Naive B cell (primary cell): ENCODE results near the gene SCAMP4. TPM values are rescaled to one million over a fixed set of nuclear protein-coding genes. Genes with fewer than 3 reads are reported as not detected.
A peak's percentile ranks its signal among the peaks of the same experiment; 100 is the strongest.

ENCODE experiments used
- ATAC-seq, 2 donors: fragments of 150-1000 bp; cut with Tn5 transposase; 2 replicates each; pipeline ENCODE4 v1.10.0; 2021; ENCODE audit warnings: low read depth in 2 of 2, mild to moderate bottlenecking in 2 of 2, moderate library complexity in 2 of 2
- DNase-seq: peaks from one replicate; pipeline ENCODE4 v3.0.0; 2022
- H3K27ac Mint-ChIP-seq, 6 donors: one replicate each; pipeline ENCODE4 v1.8.0; 2020 to 2022; ENCODE audit warnings: mild to moderate bottlenecking in 6 of 6, mixed read lengths in 6 of 6, moderate library complexity in 5 of 6, inconsistent platforms in 2 of 6
- H3K27me3 Mint-ChIP-seq, 3 donors: one replicate each; pipeline ENCODE4 v1.8.0; 2021 to 2022; ENCODE audit warnings: mixed read lengths in 3 of 3, mild to moderate bottlenecking in 1 of 3
- H3K36me3 Mint-ChIP-seq, 2 donors: one replicate each; pipeline ENCODE4 v1.8.0; 2020 to 2022; ENCODE audit warnings: mixed read lengths in 2 of 2, inconsistent platforms in 1 of 2, mild to moderate bottlenecking in 1 of 2
- H3K4me1 Mint-ChIP-seq, 3 donors: one replicate each; pipeline ENCODE4 v1.8.0; 2020 to 2022; ENCODE audit warnings: mixed read lengths in 3 of 3, inconsistent platforms in 1 of 3, mild to moderate bottlenecking in 1 of 3, moderate library complexity in 1 of 3
- H3K4me3 Mint-ChIP-seq, 8 donors: one replicate each; pipeline ENCODE4 v1.8.0; 2020 to 2022; ENCODE audit warnings: mild to moderate bottlenecking in 8 of 8, mixed read lengths in 8 of 8, moderate library complexity in 8 of 8, inconsistent platforms in 2 of 8
- H3K9me3 Mint-ChIP-seq, 7 donors: one replicate each; pipeline ENCODE4 v1.8.0; 2020 to 2022; ENCODE audit warnings: mixed read lengths in 7 of 7, mild to moderate bottlenecking in 5 of 7, inconsistent platforms in 2 of 7, moderate library complexity in 1 of 7
- polyA plus RNA-seq, 6 donors: library from polyadenylated mRNA; unstranded; fragments of 300-500 nt; fragmentation: Illumina TruSeq; gene quantifications; one replicate each; pipeline ENCODE4 v1.2.3, GENCODE V29; 2021; ENCODE audit warnings: low read depth in 6 of 6

The SCAMP4 gene
- polyA plus RNA-seq, 6 donors from 2014 or later, result 18.9 to 35.1 (median 25.6) TPM

GRCh38 chr19:1918975-1919374 lies 13.8 kb downstream of the SCAMP4 start:
- peaks cover 5 to 7% (median 5%) of the 10 kb centered on the region in 3 donors for H3K4me1 Mint-ChIP-seq
- no peaks in the 10 kb centered on the region for H3K36me3 Mint-ChIP-seq
- no peak for DNase-seq
- H3K9me3 Mint-ChIP-seq, result no peaks in the 10 kb centered on the region
- H3K27ac Mint-ChIP-seq, result no peak overlapping the region
- ATAC-seq, result no peak
- no peaks in the 10 kb centered on the region for H3K27me3 Mint-ChIP-seq
- H3K4me3 Mint-ChIP-seq, result no peak overlapping the region

DNA sequence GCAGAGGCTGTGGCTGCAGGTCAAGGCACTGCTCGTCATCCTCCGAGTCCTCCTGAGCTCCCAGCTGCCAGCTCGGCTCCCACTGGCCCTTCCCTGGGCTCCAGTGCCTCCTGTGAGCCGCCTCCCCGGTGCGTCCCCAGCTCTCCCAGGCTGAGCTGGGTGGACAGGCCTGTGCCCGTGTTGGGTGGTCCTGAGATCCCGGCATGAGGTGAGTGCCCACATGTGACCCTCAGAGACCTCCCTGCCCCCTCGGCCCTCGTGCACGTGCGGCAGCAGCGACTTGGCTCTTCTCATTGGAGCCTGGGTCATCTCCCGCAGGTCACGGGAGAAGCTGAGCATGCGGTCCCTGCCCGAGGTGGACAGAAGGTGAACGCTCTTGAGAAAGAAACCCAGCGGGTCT lies 15.4 kb downstream of the SCAMP4 start:
- no peak for DNase-seq
- no peak overlapping the region for H3K4me3 Mint-ChIP-seq
- peaks cover 1 to 7% (median 5%) of the 10 kb centered on the region in 3 donors for H3K4me1 Mint-ChIP-seq
- H3K27ac Mint-ChIP-seq, result no peak overlapping the region
- H3K36me3 Mint-ChIP-seq, result no peaks in the 10 kb centered on the region
- no peaks in the 10 kb centered on the region for H3K9me3 Mint-ChIP-seq
- no peaks in the 10 kb centered on the region for H3K27me3 Mint-ChIP-seq
- no peak for ATAC-seq

GRCh38 chr19:1921326-1921725 lies 16.1 kb downstream of the SCAMP4 start:
- ATAC-seq (no peak), DNase-seq (no peak)
- Mint-ChIP-seq H3K27ac (no peak overlapping the region), H3K27me3 (no peaks in the 10 kb centered on the region), H3K9me3 (no peaks in the 10 kb centered on the region), H3K36me3 (no peaks in the 10 kb centered on the region), H3K4me3 (no peak overlapping the region), H3K4me1 (peaks cover 0 to 7% (median 5%) of the 10 kb centered on the region in 3 donors)

DNA sequence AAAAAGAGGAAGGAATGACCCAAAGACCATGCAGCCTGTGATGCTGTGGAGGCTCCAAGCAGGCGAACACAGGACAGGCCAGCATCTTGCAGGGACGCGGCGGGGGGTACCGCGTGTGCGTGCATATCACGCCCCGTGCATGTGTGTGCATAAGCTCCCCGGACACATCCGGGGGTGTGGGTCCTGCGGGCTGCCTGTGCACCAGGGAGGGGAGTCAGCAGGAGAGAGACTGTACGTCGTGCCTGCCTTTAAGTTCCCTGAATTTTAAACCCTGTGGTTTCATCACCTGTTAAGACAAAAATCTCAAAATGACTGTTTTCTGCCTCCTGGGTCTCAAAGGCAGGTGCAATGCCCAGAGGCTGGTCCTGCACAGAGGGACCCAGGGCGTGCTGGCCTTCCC lies 16.6 kb downstream of the SCAMP4 start:
- no peaks in the 10 kb centered on the region for H3K9me3 Mint-ChIP-seq
- DNase-seq (no peak), ATAC-seq (no peak)
- H3K27ac Mint-ChIP-seq, result no peak overlapping the region
- no peaks in the 10 kb centered on the region for H3K27me3 Mint-ChIP-seq
- H3K4me3 Mint-ChIP-seq, result no peak overlapping the region
- H3K4me1 Mint-ChIP-seq, result peaks cover 0 to 7% (median 5%) of the 10 kb centered on the region in 3 donors
- H3K36me3 Mint-ChIP-seq, result no peaks in the 10 kb centered on the region

GRCh38 chr19:1922803-1923202 lies 17.6 kb downstream of the SCAMP4 start:
- ATAC-seq (no peak), DNase-seq (no peak)
- H3K27ac Mint-ChIP-seq, result no peak overlapping the region
- H3K27me3 Mint-ChIP-seq, result no peaks in the 10 kb centered on the region
- H3K36me3 Mint-ChIP-seq, result no peaks in the 10 kb centered on the region
- H3K4me3 Mint-ChIP-seq, result no peak overlapping the region
- no peaks in the 10 kb centered on the region for H3K9me3 Mint-ChIP-seq
- H3K4me1 Mint-ChIP-seq, result peaks cover 0 to 8% (median 3%) of the 10 kb centered on the region in 3 donors

GRCh38 chr19:1923319-1923718 lies 18.1 kb downstream of the SCAMP4 start:
- Mint-ChIP-seq H3K27ac (peak overlapping the region in 2 of 6 donors; percentile 26 to 70), H3K9me3 (no peaks in the 10 kb centered on the region)

GRCh38 chr19:1924320-1924961 lies 19.2 kb downstream of the SCAMP4 start:
- ATAC-seq (no peak), DNase-seq (no peak)
- peaks cover 0 to 12% (median 4%) of the 10 kb centered on the region in 3 donors for H3K4me1 Mint-ChIP-seq
- no peak overlapping the region for H3K27ac Mint-ChIP-seq
- H3K36me3 Mint-ChIP-seq, result no peaks in the 10 kb centered on the region
- no peak overlapping the region for H3K4me3 Mint-ChIP-seq
- H3K27me3 Mint-ChIP-seq, result no peaks in the 10 kb centered on the region
- no peaks in the 10 kb centered on the region for H3K9me3 Mint-ChIP-seq

More at GRCh38 chr19:1923319-1923718, 18.1 kb downstream of the SCAMP4 start:
- H3K27me3 Mint-ChIP-seq, result no peaks in the 10 kb centered on the region
- no peaks in the 10 kb centered on the region for H3K36me3 Mint-ChIP-seq
- ATAC-seq, result peak; percentile 70 to 88
- H3K4me1 Mint-ChIP-seq, result peaks cover 0 to 4% (median 2%) of the 10 kb centered on the region in 3 donors
- no peak overlapping the region for H3K4me3 Mint-ChIP-seq
- no peak for DNase-seq

DNA sequence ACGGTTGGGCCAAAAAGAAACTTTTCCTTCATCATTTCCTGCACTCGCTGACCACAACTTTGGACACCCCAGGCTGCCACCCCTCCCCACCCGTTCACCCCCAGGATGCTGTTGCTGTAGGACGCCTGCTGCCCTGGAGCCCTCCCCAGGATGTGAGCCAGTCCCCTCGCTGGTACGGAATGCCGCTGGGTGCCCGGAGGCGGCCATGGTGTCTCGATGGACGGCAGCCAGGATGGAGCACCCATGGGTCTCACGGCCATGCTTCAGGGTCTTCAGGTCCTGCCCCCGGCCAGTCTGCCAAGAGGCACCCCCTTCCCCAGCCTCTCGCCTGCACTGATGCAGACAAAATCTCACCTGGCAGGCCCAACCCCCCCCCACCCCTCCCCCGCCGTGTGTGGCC lies 20.3 kb downstream of the SCAMP4 start:
- Mint-ChIP-seq H3K27ac (no peak overlapping the region), H3K36me3 (no peaks in the 10 kb centered on the region), H3K4me1 (peaks cover 8 to 22% (median 14%) of the 10 kb centered on the region in 3 donors), H3K4me3 (peak overlapping the region in 1 of 8 donors; percentile 55), H3K9me3 (no peaks in the 10 kb centered on the region), H3K27me3 (no peaks in the 10 kb centered on the region)
- DNase-seq (no peak), ATAC-seq (no peak)

- Mint-ChIP-seq H3K36me3 (no peaks in the 10 kb centered on the region), H3K27me3 (no peaks in the 10 kb centered on the region), H3K4me1 (peaks cover 32 to 51% (median 34%) of the 10 kb centered on the region in 3 donors), H3K4me3 (peak overlapping the region; percentile 71 to 95 (median 86)), H3K9me3 (peaks cover 0 to 3% (median 0%) of the 10 kb centered on the region in 7 donors), H3K27ac (peak overlapping the region; percentile 14 to 97 (median 84))
- peak; percentile 85 for DNase-seq
- peak; percentile 76 to 80 for ATAC-seq
Observed at GRCh38 chr19:1929021-1929742, 24.0 kb downstream of the SCAMP4 start.

- ATAC-seq (no peak), DNase-seq (no peak)
- peak overlapping the region in 4 of 6 donors; percentile 76 to 99 (median 96) for H3K27ac Mint-ChIP-seq
- peaks cover 50 to 71% (median 51%) of the 10 kb centered on the region in 3 donors for H3K4me1 Mint-ChIP-seq
- peak overlapping the region in 3 of 8 donors; percentile 35 to 49 (median 37) for H3K4me3 Mint-ChIP-seq
- no peaks in the 10 kb centered on the region for H3K27me3 Mint-ChIP-seq
- no peaks in the 10 kb centered on the region for H3K36me3 Mint-ChIP-seq
- H3K9me3 Mint-ChIP-seq, result peaks cover 0 to 4% (median 0%) of the 10 kb centered on the region in 7 donors
Observed at GRCh38 chr19:1931445-1931844, 26.2 kb downstream of the SCAMP4 start.

DNA sequence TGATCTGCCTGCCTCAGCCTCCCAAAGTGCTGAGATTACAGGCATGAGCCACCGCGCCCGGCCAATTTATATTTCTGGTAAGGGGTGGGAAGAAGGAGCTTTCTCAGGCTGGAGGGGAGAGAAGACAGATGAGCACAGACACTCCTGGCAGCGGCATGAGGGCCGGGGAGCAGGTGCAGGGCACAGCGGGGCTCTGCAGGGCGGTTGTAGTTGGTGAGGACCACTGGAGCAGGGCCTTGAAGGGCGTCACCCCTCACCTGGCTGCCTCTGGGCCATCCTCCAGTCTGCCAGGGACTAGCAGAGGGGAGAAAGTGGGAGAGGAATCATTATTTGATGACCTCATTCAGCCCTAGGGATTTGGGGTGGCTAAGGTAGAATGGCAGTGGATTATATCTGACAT lies 27.2 kb downstream of the SCAMP4 start:
- Mint-ChIP-seq H3K27ac (peak overlapping the region; percentile 97 to 99 (median 99)), H3K27me3 (no peaks in the 10 kb centered on the region), H3K36me3 (no peaks in the 10 kb centered on the region), H3K4me1 (peaks cover 55 to 75% (median 56%) of the 10 kb centered on the region in 3 donors), H3K4me3 (peak overlapping the region in 7 of 8 donors; percentile 17 to 92 (median 60)), H3K9me3 (peaks cover 0 to 4% (median 0%) of the 10 kb centered on the region in 7 donors)
- DNase-seq, result no peak
- ATAC-seq, result no peak

DNA sequence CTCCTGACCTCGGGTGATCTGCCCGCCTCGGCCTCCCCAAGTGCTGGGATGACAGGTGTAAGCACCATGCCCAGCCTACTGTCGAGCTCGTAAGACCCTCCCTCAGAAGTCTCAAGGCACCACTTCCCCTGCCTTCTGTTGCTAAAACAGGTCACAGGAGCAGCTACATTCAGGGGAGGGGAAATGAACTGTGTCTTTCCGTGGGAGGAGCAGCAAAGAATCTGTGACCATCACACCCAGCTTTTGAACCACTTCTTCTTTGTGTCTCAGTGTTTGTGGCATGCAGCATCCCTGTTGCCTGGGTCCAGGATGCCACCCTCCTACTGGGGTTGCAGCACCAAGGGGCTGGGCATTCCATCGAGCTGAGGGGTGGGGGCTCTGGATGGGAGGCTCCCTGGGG lies 28.0 kb downstream of the SCAMP4 start:
- H3K9me3 Mint-ChIP-seq, result peaks cover 0 to 4% (median 0%) of the 10 kb centered on the region in 7 donors
- peak overlapping the region; percentile 62 to 92 (median 78) for H3K4me3 Mint-ChIP-seq
- H3K4me1 Mint-ChIP-seq, result peaks cover 51 to 77% (median 56%) of the 10 kb centered on the region in 3 donors
- no peaks in the 10 kb centered on the region for H3K36me3 Mint-ChIP-seq
- H3K27me3 Mint-ChIP-seq, result no peaks in the 10 kb centered on the region
- peak; percentile 69 to 77 for ATAC-seq
- peak; percentile 77 for DNase-seq
- peak overlapping the region; percentile 97 to 99 (median 99) for H3K27ac Mint-ChIP-seq

- no peak for ATAC-seq
- no peak for DNase-seq
- H3K27me3 Mint-ChIP-seq, result no peaks in the 10 kb centered on the region
- peaks cover 51 to 72% (median 56%) of the 10 kb centered on the region in 3 donors for H3K4me1 Mint-ChIP-seq
- H3K9me3 Mint-ChIP-seq, result peaks cover 0 to 4% (median 0%) of the 10 kb centered on the region in 7 donors
- peak overlapping the region in 4 of 6 donors; percentile 79 to 99 (median 99) for H3K27ac Mint-ChIP-seq
- no peaks in the 10 kb centered on the region for H3K36me3 Mint-ChIP-seq
- H3K4me3 Mint-ChIP-seq, result peak overlapping the region in 5 of 8 donors; percentile 53 to 92 (median 75)
Observed at GRCh38 chr19:1933942-1934341, 28.7 kb downstream of the SCAMP4 start.
